ENCODE measurements around the gene PGM5.
"Not testable (repeated sequence)": the region's sequence is repeated elsewhere in the genome, so short reads cannot be mapped to it uniquely, and the experiment has no call there.

PGM5 gene

DNA sequence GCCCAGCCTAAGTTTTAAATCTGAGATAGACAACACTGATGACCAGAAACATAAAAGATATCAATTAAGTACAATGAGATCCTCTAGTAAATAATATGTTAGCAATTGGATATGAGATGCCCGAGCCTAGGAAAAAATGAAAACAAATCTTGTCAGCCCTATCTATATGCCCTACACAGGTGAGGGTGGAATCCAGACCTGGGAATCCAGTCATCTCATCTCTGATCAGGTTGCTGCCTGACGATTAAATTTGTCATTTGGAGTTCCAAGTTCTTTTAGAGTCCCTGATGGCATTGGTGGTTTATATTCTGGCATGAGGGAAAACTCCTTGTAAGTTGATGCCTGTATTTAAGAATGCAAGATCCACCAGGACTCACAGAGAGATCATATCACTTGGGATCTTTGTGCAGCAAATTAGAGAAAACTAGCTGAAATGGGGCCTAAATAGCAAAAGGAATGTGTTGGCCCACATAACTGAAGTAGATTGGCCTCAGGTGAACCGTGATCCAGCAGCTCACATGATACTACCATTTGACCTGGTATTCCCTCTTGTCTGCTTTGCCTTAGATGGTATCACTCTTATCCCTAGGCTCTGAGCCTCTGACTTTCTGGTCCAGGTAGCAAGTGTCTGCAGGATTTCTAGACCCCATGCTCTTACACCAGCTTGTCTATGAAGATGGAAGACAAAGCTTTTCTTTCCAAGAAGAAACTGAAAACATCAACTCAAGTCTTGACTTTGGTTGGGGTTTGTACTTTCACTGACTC lies 48.2 kb downstream of the PGM5 start:
- H3K36me3 ChIP-seq (replicated peaks); in situ Hi-C loops (cut with HindIII; ENCODE audit: low pct_ligation_motif_present, low sequenced_read_pairs); H3K4me3 ChIP-seq (ENCODE audit: low read depth, low read length); DNase-seq; H3K27me3 ChIP-seq (replicated peaks); H3K27ac ChIP-seq: not testable (repeated sequence)

DNA sequence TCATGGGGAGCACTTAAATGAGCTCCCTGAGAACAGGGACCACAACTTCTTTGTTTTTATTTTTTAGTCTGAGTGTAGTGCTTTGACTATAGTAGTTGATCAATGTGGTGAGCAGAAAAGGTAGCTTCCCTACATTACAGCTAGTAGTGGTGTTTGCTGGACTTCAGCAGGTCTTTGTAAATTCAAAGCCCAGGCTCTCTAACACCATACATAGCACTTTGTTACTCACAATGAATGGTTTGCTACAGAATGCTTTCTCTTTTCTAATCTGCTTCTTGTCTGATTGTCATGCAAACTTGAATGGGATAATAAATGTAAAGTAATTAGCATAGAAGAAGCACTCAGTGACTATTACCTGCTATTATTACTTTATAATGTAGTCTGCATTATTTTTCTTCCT lies 55.5 kb downstream of the PGM5 start:
- DNase-seq; H3K27me3 ChIP-seq (replicated peaks); H3K36me3 ChIP-seq (replicated peaks); H3K4me3 ChIP-seq (ENCODE audit: low read depth, low read length); in situ Hi-C loops (cut with HindIII; ENCODE audit: low pct_ligation_motif_present, low sequenced_read_pairs); H3K27ac ChIP-seq: not testable (repeated sequence)

DNA sequence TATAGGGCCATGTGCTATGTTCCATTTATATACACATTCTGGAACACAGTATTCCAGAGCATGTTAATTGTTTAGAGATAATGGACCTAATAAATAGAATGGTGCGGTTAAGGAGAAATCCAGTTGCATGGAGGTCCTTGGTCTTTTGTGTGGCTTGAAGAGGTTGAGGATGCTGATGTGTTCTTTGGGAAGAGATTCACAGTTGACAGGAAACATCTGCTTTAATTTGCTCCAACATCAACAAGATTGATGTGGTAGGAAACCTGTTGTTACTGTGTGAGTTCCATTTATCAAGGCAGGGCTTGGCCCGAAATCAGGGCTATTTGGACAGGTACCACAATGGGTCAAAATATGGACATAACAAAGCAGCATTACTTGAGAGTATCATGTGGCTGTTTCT lies 56.3 kb downstream of the PGM5 start:
- H3K4me3 ChIP-seq (ENCODE audit: low read depth, low read length); H3K27ac ChIP-seq; in situ Hi-C loops (cut with HindIII; ENCODE audit: low pct_ligation_motif_present, low sequenced_read_pairs); H3K27me3 ChIP-seq (replicated peaks); DNase-seq; H3K36me3 ChIP-seq (replicated peaks): not testable (repeated sequence)

DNA sequence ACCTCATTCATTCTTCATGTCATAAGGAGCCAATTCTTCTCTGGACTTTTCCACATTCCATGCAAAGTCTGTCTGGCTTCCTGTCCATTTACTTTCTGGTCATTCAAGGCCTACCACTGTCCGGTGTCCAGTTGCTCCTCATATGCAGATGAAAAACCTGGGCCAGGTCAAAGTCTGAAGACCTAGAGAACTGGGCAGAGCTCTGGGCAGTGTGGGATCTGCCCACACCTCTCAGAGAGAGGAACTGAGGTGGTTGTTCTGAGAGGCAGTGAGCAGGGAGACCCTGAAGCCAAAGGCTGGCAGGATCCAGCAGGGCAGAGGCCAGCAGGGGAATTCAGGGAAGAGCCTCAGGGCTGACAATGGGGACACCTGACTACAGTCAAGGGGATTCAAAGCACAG lies 58.7 kb downstream of the PGM5 start:
- H3K27ac ChIP-seq; H3K4me3 ChIP-seq (ENCODE audit: low read depth, low read length); DNase-seq; H3K27me3 ChIP-seq (replicated peaks); in situ Hi-C loops (cut with HindIII; ENCODE audit: low pct_ligation_motif_present, low sequenced_read_pairs); H3K36me3 ChIP-seq (replicated peaks): not testable (repeated sequence)

DNA sequence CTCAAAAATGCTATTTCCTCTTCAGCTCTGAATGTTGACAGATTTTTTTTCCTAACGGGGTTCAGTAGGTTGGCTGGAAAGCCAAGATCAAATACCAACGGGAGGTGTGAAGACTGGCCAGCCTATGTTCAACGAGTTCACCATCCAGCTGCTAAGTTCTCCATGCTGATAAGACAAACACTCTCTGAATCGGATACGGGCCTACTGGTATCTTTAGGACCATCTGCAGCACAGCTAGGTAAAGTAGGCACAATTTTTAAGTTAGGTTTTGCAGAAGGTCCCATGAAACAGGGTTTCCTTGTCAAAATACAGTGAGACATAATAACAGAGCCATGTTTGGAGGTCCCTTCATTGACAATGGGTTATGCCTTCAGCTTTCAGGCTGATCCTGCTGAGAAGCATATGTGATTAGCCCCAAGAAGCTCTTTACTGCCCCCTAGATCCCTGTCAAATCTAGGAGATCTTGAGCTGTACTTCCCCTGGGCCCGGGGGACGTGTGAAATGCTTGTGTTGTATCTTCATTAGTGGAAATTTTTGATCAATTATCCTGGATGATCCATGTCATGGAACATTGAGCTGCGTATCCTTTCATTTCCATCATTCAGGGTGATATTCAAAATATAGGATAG lies 60.6 kb downstream of the PGM5 start:
- no peak for DNase-seq
- in situ Hi-C loops (cut with HindIII; ENCODE audit: low pct_ligation_motif_present, low sequenced_read_pairs), result no loop called here
- Histone ChIP-seq H3K27me3 (replicated peaks) (no peaks in the 10 kb centered on the region), H3K4me3 (ENCODE audit: low read depth, low read length) (no peak overlapping the region), H3K27ac (no peak overlapping the region), H3K36me3 (replicated peaks) (no peaks in the 10 kb centered on the region)
- TF ChIP-seq, protein P1, sequence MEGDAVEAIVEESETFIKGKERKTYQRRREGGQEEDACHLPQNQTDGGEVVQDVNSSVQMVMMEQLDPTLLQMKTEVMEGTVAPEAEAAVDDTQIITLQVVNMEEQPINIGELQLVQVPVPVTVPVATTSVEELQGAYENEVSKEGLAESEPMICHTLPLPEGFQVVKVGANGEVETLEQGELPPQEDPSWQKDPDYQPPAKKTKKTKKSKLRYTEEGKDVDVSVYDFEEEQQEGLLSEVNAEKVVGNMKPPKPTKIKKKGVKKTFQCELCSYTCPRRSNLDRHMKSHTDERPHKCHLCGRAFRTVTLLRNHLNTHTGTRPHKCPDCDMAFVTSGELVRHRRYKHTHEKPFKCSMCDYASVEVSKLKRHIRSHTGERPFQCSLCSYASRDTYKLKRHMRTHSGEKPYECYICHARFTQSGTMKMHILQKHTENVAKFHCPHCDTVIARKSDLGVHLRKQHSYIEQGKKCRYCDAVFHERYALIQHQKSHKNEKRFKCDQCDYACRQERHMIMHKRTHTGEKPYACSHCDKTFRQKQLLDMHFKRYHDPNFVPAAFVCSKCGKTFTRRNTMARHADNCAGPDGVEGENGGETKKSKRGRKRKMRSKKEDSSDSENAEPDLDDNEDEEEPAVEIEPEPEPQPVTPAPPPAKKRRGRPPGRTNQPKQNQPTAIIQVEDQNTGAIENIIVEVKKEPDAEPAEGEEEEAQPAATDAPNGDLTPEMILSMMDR (IDR thresholded peaks at IDR 0.05; ENCODE audit: low read depth, low read length, missing control alignments), result peak; percentile 24

DNA sequence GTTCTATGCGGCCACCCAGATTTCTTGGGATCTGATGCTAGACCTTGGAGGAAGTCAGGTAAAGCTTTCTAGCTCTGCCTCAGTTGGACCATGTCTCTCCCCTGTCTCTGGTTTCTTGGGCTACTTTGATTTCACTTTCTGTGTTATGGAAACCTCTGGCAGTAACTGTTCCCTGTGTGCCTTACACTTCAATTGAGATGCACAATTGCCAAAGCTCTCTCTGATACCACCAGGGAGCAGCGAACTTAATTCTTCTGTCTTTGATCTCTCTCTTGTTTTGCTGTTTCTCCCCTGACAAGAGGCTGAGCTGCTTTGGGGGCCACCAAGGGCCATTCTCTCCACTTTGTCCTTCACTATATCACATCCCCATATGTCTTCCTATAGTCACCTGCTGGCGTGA lies 61.4 kb downstream of the PGM5 start:
- DNase-seq, result no peak
- Histone ChIP-seq H3K36me3 (replicated peaks) (no peaks in the 10 kb centered on the region), H3K27me3 (replicated peaks) (no peaks in the 10 kb centered on the region), H3K27ac (no peak overlapping the region), H3K4me3 (ENCODE audit: low read depth, low read length) (no peak overlapping the region)
- in situ Hi-C loops (cut with HindIII; ENCODE audit: low pct_ligation_motif_present, low sequenced_read_pairs), result no loop called here
- TF ChIP-seq, protein P1 (IDR thresholded peaks at IDR 0.05; ENCODE audit: low read depth, low read length, missing control alignments), result no peak

DNA sequence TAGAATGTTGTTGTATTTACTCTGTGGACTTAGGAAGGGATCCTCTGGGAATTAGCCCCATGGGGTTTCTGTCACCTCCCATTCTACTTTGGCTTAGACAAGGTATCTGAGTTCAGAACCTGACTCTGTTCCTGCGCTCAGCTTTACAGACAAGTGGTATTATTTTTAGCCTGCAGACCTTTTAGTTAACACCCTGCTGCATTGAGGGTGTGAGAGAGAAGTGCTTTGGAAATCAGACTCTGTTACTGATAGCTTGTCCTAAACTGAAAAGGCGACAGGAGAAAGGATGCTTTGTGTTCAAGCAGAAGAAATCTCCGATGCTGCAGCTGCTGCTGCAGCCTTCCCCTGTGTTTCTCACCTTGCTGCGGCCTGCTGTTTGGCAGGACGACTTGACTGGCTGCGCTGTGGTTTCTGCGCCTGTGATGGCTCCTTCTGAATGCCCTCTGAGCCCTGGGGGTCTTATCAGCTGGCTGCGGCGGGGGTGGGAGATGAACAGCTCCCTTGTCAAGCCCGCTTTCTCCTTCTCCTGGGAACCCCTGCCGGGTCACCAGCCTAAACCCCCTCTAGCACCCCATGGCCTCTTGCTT lies 61.9 kb downstream of the PGM5 start:
- in situ Hi-C loops (cut with HindIII; ENCODE audit: low pct_ligation_motif_present, low sequenced_read_pairs), result no loop called here
- TF ChIP-seq, protein P1 (IDR thresholded peaks at IDR 0.05; ENCODE audit: low read depth, low read length, missing control alignments), result no peak

More for the DNA sequence above, 61.9 kb downstream of the PGM5 start:
- H3K27me3 ChIP-seq (replicated peaks), result no peaks in the 10 kb centered on the region
- no peak overlapping the region for H3K27ac ChIP-seq
- H3K4me3 ChIP-seq (ENCODE audit: low read depth, low read length), result no peak overlapping the region
- no peak for DNase-seq
- no peaks in the 10 kb centered on the region for H3K36me3 ChIP-seq (replicated peaks)

Measured in brain microvascular endothelial cell (primary cell).